Panc1 (cell line): ENCODE data around the gene ALKAL2. TPM values are rescaled to one million over a fixed set of nuclear protein-coding genes. Genes with fewer than 3 reads are reported as not detected.

Source experiments
- ATAC-seq: fragments of 200-7000 bp; cut with Tn5 transposase; 2 replicates; pipeline ENCODE4 v1.9.1; 2020; ENCODE audit warnings: mild to moderate bottlenecking, moderate library complexity
- BruUV-seq: library from RNA; stranded (reverse); fragments of 400-500 nt; replicated peaks from 2 replicates; lab custom pipeline; 2021; lab: Mats Ljungman, UMichigan
- CTCF ChIA-PET: fragments of 300-600 bp; sonication (Branson Sonifier 250); formaldehyde crosslinking; loops from one replicate; lab custom pipeline; 2022; ENCODE audit warnings: antibody characterized with exemption; lab: Charles Lee
- POLR2A ChIA-PET: fragments of 300-600 bp; sonication (Branson Sonifier 250); formaldehyde crosslinking; loops from one replicate; lab custom pipeline; 2022; ENCODE audit warnings: antibody characterized with exemption; lab: Charles Lee
- DNase-seq: peaks from one replicate; pipeline ENCODE4 v3.0.0-alpha.2; 2010; ENCODE audit warnings: low read depth, low spot score
- H3K27ac ChIP-seq: 2 replicates; pipeline ENCODE4 v1.5.1; 2011; ENCODE audit warnings: mild to moderate bottlenecking, low read length, inconsistent platforms
- H3K27me3 ChIP-seq: fragments of 200-500 bp; sonication (Bioruptor generic); 2 replicates; pipeline ENCODE4 v1.6.0; 2014; ENCODE audit warnings: low read length, inconsistent platforms; ENCODE audit not compliant: control insufficient read depth, insufficient read depth
- H3K36me3 ChIP-seq: fragments of 200-500 bp; sonication (Bioruptor generic); 2 replicates; pipeline ENCODE4 v1.5.1; 2014; ENCODE audit warnings: inconsistent platforms, mild to moderate bottlenecking, low read length, moderate library complexity; ENCODE audit not compliant: control insufficient read depth, insufficient read depth
- H3K4me1 ChIP-seq: 2 replicates; pipeline ENCODE4 v1.5.1; 2011; ENCODE audit warnings: inconsistent platforms, mild to moderate bottlenecking, low read length, moderate library complexity; ENCODE audit not compliant: control insufficient read depth, insufficient read depth
- H3K4me3 ChIP-seq, 2 experiments: 2 replicates each; pipeline ENCODE4 v1.5.1; 2011 to 2012; ENCODE audit warnings: low read depth in 2 of 2, low read length in 2 of 2, mild to moderate bottlenecking in 2 of 2, inconsistent platforms in 1 of 2, moderate library complexity in 1 of 2
- H3K9me3 ChIP-seq: fragments of 200-500 bp; sonication (Bioruptor generic); 2 replicates; pipeline ENCODE4 v1.5.1; 2014; ENCODE audit warnings: low read depth, mild to moderate bottlenecking, inconsistent platforms, low read length, moderate library complexity; ENCODE audit not compliant: control insufficient read depth, insufficient read depth
- POLR2AphosphoS5 ChIP-seq: IDR thresholded peaks from 2 replicates; pipeline ENCODE4 v1.6.1; 2012; ENCODE audit warnings: mild to moderate bottlenecking, low read depth, low read length, moderate library complexity
- SIN3A ChIP-seq: IDR thresholded peaks from 2 replicates; pipeline ENCODE4 v1.6.1; 2012; ENCODE audit warnings: low read depth, mild to moderate bottlenecking, low read length, moderate library complexity, borderline replicate concordance; ENCODE audit not compliant: insufficient read depth
- TCF7L2 ChIP-seq: IDR thresholded peaks from 2 replicates; pipeline ENCODE4 v1.6.1; 2011; ENCODE audit warnings: mild to moderate bottlenecking, low read depth, low read length, inconsistent platforms
- in situ Hi-C: cut with HindIII; loops from 2 replicates; pipeline ENCODE4 v1.10.0; 2016; ENCODE audit warnings: low sequenced_read_pairs, low pct_unique_long_range_greater_than_20kb
- intact Hi-C: fragments of 100-400 bp; cut with micrococcal nuclease; formaldehyde crosslinking; loops from one replicate; pipeline ENCODE4 v1.10.0; 2022; ENCODE audit not compliant: unreplicated experiment
- total RNA-seq: library from RNA; stranded (reverse); gene quantifications from one replicate; pipeline ENCODE4 v1.2.1, GENCODE V29; 2021; ENCODE audit not compliant: unreplicated experiment
- TF ChIP-seq, protein P1 (sequence below): fragments of 450-650 bp; IDR thresholded peaks from 2 replicates; pipeline ENCODE4 v1.5.1; 2017; ENCODE audit warnings: mild to moderate bottlenecking
- TF ChIP-seq, protein P2 (sequence below), 2 experiments: IDR thresholded peaks; 2 replicates each; pipeline ENCODE4 v1.6.1; 2011 to 2012; ENCODE audit warnings: low read depth in 2 of 2, control low read depth in 1 of 2, low read length in 1 of 2, mild to moderate bottlenecking in 1 of 2, moderate library complexity in 1 of 2; ENCODE audit not compliant: insufficient read depth in 1 of 2

ALKAL2 gene
- total RNA-seq, 1 experiment from 2014 or later, result not detected

DNA sequence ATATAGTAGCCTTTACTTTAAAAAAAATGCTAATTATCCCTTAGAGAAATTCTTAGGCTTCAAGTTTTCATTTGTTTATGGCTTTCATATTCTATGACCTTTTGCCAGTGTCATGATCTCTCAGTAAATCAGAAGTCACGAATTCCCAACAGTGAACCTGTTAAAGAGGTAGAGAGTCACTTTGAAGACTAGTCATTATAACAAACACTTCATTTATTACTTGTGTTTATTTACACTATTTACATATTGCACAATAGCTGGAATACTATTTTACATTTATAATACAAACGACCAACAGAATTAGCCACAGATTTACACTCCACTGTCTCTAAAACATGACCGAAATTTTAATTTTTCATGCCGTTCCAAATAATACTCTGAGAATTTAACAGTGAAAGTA, 8.5 kb downstream of the ALKAL2 start:
- in situ Hi-C loops (no loop called here), intact Hi-C loops (no loop called here)
- Histone ChIP-seq H3K4me3 (no peak overlapping the region), H3K27ac (no peak overlapping the region), H3K27me3 (no peaks in the 10 kb centered on the region), H3K36me3 (peaks cover 22% of the 10 kb centered on the region), H3K4me1 (no peaks in the 10 kb centered on the region; the same call in 1 of the 2 replicates), H3K9me3 (no peaks in the 10 kb centered on the region)
- CTCF ChIA-PET, result no interaction called here
- ATAC-seq (no peak), DNase-seq (no peak)
- no peak for TF ChIP-seq TCF7L2
- TF ChIP-seq, protein P1, sequence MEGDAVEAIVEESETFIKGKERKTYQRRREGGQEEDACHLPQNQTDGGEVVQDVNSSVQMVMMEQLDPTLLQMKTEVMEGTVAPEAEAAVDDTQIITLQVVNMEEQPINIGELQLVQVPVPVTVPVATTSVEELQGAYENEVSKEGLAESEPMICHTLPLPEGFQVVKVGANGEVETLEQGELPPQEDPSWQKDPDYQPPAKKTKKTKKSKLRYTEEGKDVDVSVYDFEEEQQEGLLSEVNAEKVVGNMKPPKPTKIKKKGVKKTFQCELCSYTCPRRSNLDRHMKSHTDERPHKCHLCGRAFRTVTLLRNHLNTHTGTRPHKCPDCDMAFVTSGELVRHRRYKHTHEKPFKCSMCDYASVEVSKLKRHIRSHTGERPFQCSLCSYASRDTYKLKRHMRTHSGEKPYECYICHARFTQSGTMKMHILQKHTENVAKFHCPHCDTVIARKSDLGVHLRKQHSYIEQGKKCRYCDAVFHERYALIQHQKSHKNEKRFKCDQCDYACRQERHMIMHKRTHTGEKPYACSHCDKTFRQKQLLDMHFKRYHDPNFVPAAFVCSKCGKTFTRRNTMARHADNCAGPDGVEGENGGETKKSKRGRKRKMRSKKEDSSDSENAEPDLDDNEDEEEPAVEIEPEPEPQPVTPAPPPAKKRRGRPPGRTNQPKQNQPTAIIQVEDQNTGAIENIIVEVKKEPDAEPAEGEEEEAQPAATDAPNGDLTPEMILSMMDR, result no peak
- TF ChIP-seq, protein P2, sequence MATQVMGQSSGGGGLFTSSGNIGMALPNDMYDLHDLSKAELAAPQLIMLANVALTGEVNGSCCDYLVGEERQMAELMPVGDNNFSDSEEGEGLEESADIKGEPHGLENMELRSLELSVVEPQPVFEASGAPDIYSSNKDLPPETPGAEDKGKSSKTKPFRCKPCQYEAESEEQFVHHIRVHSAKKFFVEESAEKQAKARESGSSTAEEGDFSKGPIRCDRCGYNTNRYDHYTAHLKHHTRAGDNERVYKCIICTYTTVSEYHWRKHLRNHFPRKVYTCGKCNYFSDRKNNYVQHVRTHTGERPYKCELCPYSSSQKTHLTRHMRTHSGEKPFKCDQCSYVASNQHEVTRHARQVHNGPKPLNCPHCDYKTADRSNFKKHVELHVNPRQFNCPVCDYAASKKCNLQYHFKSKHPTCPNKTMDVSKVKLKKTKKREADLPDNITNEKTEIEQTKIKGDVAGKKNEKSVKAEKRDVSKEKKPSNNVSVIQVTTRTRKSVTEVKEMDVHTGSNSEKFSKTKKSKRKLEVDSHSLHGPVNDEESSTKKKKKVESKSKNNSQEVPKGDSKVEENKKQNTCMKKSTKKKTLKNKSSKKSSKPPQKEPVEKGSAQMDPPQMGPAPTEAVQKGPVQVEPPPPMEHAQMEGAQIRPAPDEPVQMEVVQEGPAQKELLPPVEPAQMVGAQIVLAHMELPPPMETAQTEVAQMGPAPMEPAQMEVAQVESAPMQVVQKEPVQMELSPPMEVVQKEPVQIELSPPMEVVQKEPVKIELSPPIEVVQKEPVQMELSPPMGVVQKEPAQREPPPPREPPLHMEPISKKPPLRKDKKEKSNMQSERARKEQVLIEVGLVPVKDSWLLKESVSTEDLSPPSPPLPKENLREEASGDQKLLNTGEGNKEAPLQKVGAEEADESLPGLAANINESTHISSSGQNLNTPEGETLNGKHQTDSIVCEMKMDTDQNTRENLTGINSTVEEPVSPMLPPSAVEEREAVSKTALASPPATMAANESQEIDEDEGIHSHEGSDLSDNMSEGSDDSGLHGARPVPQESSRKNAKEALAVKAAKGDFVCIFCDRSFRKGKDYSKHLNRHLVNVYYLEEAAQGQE (IDR thresholded peaks at IDR 0.05; ENCODE audit: insufficient read depth in 1 of 2, low read depth in 2 of 2, low read length in 1 of 2), result no peak
- POLR2A ChIA-PET, result no interaction called here
- BruUV-seq, result no TSS peak

DNA sequence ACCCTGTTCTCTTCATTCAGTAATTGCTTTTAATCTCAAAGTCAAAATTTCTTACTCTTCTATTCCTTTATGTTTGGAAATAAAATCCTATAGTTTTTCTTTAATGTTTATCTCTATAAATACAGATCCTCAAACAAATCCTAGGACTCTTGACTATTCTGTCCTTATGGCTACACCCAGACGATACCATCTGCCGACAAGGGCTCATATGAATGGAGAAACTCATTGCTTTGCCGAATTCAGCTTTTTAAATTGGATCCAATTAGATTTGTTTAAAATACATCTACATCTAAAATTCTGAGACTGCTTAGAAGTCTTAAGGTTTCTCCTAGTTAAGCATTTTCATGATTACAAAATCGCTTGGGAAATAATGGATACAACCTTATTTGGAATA, 9.0 kb downstream of the ALKAL2 start:
- Histone ChIP-seq H3K27me3 (no peaks in the 10 kb centered on the region), H3K4me3 (no peak overlapping the region), H3K27ac (no peak overlapping the region), H3K4me1 (no peaks in the 10 kb centered on the region), H3K9me3 (no peaks in the 10 kb centered on the region), H3K36me3 (peaks cover 22% of the 10 kb centered on the region)
- intact Hi-C loops (no loop called here), in situ Hi-C loops (no loop called here)
- ChIA-PET POLR2A (no interaction called here), CTCF (no interaction called here)
- DNase-seq, result no peak
- ATAC-seq, result no peak
- BruUV-seq, result no TSS peak
- TF ChIP-seq SIN3A (no peak), POLR2AphosphoS5 (no peak), TCF7L2 (no peak)
- TF ChIP-seq, protein P2 (IDR thresholded peaks at IDR 0.05; ENCODE audit: insufficient read depth in 1 of 2, low read depth in 2 of 2, low read length in 1 of 2), result no peak
- TF ChIP-seq, protein P1, result no peak
